ENCODE data around the gene CELSR1. TPM values are rescaled to one million over a fixed set of nuclear protein-coding genes. Genes with fewer than 3 reads are reported as not detected.

The CELSR1 gene
- total RNA-seq, 1 experiment from 2014 or later, result 30.7 TPM

GRCh38 chr22:46449974-46450745, 87.3 kb downstream of the CELSR1 start:
- CTCF ChIA-PET, result no interaction called here
- Histone ChIP-seq H3K4me3 (ENCODE audit: low read depth in 2 of 2, low read length in 2 of 2) (no peak overlapping the region), H3K27me3 (ENCODE audit: control insufficient read depth, insufficient read depth, low read length) (no peaks in the 10 kb centered on the region), H3K27ac (ENCODE audit: low read length) (no peak overlapping the region), H3K9me3 (ENCODE audit: control insufficient read depth, insufficient read depth, low read depth, low read length) (no peaks in the 10 kb centered on the region), H3K36me3 (ENCODE audit: control insufficient read depth, insufficient read depth, low read length) (no peaks in the 10 kb centered on the region), H3K4me1 (ENCODE audit: control insufficient read depth, insufficient read depth, low read length) (peaks cover 17% of the 10 kb centered on the region)
- in situ Hi-C loops (cut with HindIII; ENCODE audit: low pct_unique_long_range_greater_than_20kb, low sequenced_read_pairs), result no loop called here
- no peak for DNase-seq (ENCODE audit: low read depth, low spot score)
- intact Hi-C loops (cut with micrococcal nuclease; ENCODE audit: unreplicated experiment), result no loop called here
- no peak for ATAC-seq
- no TSS peak for BruUV-seq (replicated peaks)
- POLR2A ChIA-PET, result no interaction called here
- TF ChIP-seq SIN3A (IDR thresholded peaks at IDR 0.05; ENCODE audit: borderline replicate concordance, insufficient read depth, low read depth, low read length) (no peak), REST (IDR thresholded peaks at IDR 0.05; ENCODE audit: insufficient read depth in 1 of 2, low read depth in 2 of 2, low read length in 1 of 2) (no peak), POLR2AphosphoS5 (IDR thresholded peaks at IDR 0.05; ENCODE audit: low read depth, low read length) (no peak)

GRCh38 chr22:46449116-46449691, 88.2 kb downstream of the CELSR1 start:
- POLR2A ChIA-PET, result no interaction called here
- no TSS peak for BruUV-seq (replicated peaks)
- intact Hi-C loops (cut with micrococcal nuclease; ENCODE audit: unreplicated experiment) (no loop called here), in situ Hi-C loops (cut with HindIII; ENCODE audit: low pct_unique_long_range_greater_than_20kb, low sequenced_read_pairs) (no loop called here)
- Histone ChIP-seq H3K27ac (ENCODE audit: low read length) (no peak overlapping the region), H3K9me3 (ENCODE audit: control insufficient read depth, insufficient read depth, low read depth, low read length) (no peaks in the 10 kb centered on the region), H3K36me3 (ENCODE audit: control insufficient read depth, insufficient read depth, low read length) (no peaks in the 10 kb centered on the region), H3K4me3 (ENCODE audit: low read depth in 2 of 2, low read length in 2 of 2) (no peak overlapping the region), H3K27me3 (ENCODE audit: control insufficient read depth, insufficient read depth, low read length) (no peaks in the 10 kb centered on the region), H3K4me1 (ENCODE audit: control insufficient read depth, insufficient read depth, low read length) (peaks cover 15% of the 10 kb centered on the region)
- CTCF ChIA-PET, result interaction anchor here (0.8 kb wide), 1 partner anchor 301 kb away, joined by 6 read pairs; no protein-coding TSS in a partner anchor
- no peak for TF ChIP-seq POLR2AphosphoS5 (IDR thresholded peaks at IDR 0.05; ENCODE audit: low read depth, low read length)
- no peak for ATAC-seq
- no peak for DNase-seq (ENCODE audit: low read depth, low spot score)

- Histone ChIP-seq H3K36me3 (ENCODE audit: control insufficient read depth, insufficient read depth, low read length) (no peaks in the 10 kb centered on the region), H3K4me1 (ENCODE audit: control insufficient read depth, insufficient read depth, low read length) (peaks cover 7% of the 10 kb centered on the region), H3K4me3 (ENCODE audit: low read depth in 2 of 2, low read length in 2 of 2) (no peak overlapping the region), H3K27ac (ENCODE audit: low read length) (no peak overlapping the region), H3K9me3 (ENCODE audit: control insufficient read depth, insufficient read depth, low read depth, low read length) (no peaks in the 10 kb centered on the region), H3K27me3 (ENCODE audit: control insufficient read depth, insufficient read depth, low read length) (no peaks in the 10 kb centered on the region)
- ATAC-seq (no peak), DNase-seq (ENCODE audit: low read depth, low spot score) (no peak)
- in situ Hi-C loops (cut with HindIII; ENCODE audit: low pct_unique_long_range_greater_than_20kb, low sequenced_read_pairs) (no loop called here), intact Hi-C loops (cut with micrococcal nuclease; ENCODE audit: unreplicated experiment) (no loop called here)
- no TSS peak for BruUV-seq (replicated peaks)
- ChIA-PET CTCF (interaction anchor here (0.5 to 0.8 kb wide), 2 partner anchors 90 to 301 kb away, joined by 3 to 6 read pairs; no protein-coding TSS in a partner anchor), POLR2A (no interaction called here)
- TF ChIP-seq TCF7L2 (IDR thresholded peaks at IDR 0.05; ENCODE audit: low read depth, low read length) (no peak), SIN3A (IDR thresholded peaks at IDR 0.05; ENCODE audit: borderline replicate concordance, insufficient read depth, low read depth, low read length) (no peak), POLR2AphosphoS5 (IDR thresholded peaks at IDR 0.05; ENCODE audit: low read depth, low read length) (no peak), REST (IDR thresholded peaks at IDR 0.05; ENCODE audit: insufficient read depth in 1 of 2, low read depth in 2 of 2, low read length in 1 of 2) (no peak), CTCF (IDR thresholded peaks at IDR 0.05) (no peak)
These were observed 89.1 kb downstream of the CELSR1 start for GRCh38 chr22:46448333-46448732.
